Ecto neural progenitor cell (in vitro differentiated cells): ENCODE data around the gene GRM8.
A peak's percentile ranks its signal among the peaks of the same experiment; 100 is the strongest.

Experiments
- DNase-seq: peaks from one replicate; pipeline ENCODE4 v3.0.0-alpha.2; 2018; ENCODE audit warnings: low spot score

The GRM8 gene

DNA sequence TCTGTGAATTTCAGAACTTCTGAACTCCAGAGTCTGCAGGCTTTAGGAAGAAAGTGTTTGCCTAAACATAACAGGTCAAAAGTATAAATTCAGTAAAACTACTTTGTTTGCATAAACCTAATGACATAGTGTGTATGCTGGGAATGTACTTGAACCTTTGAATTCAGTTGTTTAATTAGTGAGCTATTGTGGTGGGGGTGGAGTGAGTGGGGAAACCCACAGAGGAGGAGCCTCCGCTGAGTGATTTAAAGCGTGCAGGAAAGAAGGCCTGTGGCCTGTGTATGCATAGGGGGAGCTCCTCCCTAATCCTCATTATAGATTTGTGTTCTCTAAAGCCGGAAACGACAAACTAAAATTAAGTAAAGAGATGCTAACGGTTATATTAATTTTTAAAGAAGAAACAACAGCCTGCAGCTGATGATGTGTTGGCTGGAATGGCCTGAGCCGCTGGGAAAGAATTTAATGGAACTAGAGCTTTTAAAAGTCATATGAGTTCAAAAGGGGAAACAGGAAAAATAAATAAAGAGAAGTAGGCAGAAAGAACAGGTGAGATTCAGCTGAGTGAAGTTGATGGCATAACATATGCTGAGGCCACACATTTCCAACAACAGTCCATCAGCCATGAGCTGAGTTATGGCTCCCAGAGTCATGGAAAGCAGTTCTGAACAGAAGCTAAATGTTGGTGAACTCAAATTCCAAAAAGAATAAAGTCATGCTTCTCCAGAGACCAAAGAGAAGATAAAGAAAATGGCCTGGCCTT, 595.0 kb downstream of the GRM8 start:
- no peak for DNase-seq

DNA sequence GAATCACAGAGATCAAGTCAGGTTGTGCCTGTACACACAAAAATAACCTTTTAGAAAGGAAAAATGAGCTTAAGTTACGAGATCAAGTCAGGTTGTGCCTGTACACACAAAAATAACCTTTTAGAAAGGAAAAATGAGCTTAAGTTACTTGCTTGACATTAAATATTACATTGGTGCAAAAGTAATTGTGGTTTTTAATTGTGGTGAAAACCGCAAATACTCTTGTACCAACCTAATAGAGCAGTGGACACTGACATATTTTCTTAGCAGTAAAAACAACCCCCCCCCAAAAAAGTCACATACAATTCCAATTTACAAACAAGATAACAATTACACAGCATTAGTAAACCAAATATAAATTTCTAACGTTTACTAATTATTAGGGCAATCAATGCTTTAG, 595.6 kb downstream of the GRM8 start:
- DNase-seq: no peak

DNA sequence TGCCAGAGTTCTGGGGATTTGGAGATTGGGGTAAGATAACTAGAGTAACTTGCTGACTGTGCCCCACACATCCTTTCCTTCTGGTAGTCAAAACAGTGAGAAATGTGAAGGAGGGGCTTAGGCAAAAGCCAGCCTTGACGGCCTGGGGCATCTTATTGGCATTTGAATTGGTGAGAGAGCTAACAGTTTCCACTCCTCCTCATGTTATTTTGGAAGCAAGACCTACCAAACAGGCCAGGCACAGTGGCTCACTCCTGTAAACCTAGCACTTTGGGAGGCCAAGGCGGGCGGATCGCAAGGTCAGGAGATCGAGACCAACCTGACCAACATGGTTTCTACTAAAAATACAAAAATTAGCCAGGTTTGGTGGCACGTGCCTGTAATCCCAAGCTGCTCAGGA, 596.6 kb downstream of the GRM8 start:
- DNase-seq: no peak

DNA sequence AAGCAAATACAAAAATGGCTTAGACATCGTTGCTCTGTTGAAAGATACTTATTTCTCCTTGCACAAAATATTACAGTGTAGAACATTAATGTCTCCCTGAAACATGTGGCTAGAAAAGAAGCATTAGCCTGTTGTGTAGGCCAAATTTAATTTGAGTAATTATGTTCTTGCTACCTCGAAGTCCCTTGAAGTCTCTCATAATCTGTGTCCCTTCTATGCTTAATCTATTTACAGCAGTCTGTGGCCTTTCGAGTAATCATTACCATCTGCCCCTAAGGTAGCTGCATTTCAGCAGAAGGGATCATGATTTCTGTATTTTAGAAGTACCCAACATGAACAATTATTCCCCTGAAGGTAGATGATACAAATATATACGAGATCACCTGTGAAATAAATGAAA, 615.2 kb downstream of the GRM8 start:
- no peak for DNase-seq

DNA sequence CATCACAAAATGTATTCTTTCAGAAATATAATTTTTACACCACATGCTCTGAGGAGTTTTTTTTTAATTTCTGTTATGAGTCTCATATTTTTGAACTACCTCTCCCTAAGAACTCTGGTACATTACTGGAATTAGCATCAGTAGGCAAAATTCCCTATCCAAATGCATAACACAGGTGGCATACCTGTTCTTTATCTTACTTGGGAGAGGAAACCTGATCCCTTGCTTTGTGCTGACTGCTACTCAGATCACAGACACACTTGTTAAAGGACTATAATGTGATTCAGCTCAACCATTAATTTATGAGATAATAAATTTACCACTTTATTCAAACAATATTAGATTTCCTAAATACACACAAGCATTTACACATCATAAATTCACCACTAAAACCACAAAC, 617.2 kb downstream of the GRM8 start:
- no peak for DNase-seq

DNA sequence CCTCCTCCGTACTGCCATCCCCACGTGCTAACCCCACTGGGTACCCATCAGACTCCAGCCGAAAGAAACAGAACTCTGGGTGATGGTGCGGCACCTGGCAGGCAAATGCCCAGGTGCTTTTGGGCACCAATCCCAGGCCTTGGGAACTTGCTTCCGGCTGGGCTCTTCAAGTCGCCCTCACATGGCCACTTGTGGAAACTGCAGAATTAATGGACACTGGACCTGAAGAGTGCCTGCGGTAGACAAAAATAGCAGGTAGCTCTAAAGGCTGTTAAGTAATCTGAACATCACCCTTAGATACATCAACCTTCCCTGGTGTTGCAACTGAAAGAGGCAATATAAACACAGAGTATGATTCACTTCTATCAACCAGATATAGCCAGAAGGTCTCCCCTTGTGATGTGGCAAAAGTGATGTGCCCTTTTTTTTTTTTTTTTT, 644.4 kb downstream of the GRM8 start:
- peak; percentile 49 for DNase-seq

DNA sequence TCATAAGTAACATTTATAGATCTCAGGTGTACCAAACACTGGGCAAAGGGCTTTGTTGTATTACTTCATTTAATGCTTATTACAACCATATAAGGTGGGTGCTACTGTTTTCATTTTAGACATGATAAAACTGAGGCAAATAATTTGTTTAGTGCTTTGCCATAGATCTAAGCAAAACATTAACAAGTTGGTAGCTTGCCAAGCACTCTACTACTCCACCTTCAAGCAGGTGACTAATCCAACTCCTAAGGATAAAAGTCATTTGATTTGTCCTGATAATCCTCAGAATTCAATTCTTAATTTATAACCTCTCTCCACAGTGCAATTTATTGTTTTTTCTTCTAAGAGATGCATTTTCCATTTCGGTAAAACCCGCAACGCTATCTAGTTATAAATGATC, 646.4 kb downstream of the GRM8 start:
- no peak for DNase-seq

DNA sequence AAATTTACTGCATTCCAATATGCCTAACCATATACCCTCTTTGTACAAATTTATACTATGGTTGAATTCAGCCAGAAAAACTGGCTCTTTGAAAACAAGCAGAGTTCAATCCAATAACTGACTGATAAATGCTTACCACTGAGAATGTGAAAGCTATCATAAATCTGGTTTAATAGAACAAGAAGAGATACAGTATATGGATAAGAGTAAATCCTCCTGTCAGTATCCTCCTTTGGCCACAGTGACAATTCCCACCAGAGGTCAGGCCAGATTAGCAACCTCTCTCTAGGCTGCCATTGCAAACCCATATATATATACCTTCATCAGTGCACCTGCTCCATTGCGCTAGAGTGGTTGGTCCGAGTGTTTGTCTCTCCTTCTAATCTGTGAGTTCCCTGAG, 647.2 kb downstream of the GRM8 start:
- DNase-seq: no peak

DNA sequence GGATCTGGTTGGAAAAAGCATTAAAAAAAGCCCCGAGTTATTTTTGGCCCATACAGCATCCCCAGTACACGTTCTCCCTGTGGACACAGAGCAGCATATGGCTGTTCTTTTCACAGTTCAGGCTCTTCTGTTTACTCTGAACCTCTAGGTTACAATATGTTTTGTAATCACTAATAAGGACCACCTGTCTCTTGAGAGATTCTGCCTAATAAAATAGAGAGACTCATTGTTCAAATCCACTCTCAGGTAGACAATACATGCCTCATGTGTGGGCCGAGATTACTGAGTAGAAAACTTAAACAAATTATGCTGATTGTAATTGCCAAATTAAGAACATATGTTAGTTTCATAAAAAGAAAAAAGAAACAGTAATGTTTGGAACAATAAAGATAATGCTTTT, 647.7 kb downstream of the GRM8 start:
- no peak for DNase-seq

DNA sequence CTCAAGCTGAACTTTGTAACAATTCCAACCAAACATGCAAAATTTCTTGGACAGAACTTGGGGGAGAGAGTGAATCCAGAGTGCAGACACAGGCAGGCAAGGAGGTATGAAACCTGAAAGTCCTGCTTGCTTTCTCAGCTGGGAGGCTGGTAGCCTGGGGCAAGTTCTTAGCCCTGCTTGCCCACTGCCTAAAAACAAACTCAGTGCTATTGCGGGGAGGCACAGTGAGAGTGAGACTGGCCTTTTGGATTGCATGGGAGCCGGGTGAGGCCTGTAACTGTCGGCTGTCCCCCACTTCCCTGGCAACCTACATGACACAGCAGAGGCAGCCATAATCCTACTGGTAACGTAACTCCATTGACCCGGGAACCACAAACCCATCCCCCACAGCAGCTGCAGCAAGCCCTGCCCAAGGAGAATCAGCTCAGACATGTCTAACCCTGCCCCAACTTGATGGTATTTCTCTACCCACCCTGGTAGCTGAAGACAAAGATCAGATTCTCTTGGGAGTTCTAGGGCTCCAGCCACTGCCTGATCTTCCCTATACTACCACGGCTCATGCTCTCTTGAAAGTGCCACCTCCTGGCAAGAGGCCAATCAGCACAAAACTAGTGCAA, 663.6 kb downstream of the GRM8 start:
- peak; percentile 42 for DNase-seq

DNA sequence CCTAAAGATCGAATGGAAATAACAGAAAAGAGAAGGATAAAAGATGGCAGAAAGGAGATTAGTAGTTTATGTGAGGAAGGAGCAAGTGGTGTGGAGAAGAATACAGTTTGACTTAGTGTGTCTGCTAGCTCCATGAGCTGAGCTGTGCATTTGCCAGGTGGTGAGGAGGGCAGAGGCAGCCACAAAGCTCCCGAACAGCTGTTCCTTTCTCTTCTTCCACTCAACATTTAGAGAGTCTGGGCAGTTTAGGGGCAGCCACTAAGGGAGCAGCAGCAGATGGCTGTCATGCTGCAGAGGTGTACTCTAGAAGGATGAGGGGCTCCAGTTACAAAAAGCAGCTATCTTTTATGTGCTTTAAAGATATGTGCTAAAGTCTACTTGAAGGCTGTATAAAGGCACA, 674.4 kb downstream of the GRM8 start:
- DNase-seq: no peak

DNA sequence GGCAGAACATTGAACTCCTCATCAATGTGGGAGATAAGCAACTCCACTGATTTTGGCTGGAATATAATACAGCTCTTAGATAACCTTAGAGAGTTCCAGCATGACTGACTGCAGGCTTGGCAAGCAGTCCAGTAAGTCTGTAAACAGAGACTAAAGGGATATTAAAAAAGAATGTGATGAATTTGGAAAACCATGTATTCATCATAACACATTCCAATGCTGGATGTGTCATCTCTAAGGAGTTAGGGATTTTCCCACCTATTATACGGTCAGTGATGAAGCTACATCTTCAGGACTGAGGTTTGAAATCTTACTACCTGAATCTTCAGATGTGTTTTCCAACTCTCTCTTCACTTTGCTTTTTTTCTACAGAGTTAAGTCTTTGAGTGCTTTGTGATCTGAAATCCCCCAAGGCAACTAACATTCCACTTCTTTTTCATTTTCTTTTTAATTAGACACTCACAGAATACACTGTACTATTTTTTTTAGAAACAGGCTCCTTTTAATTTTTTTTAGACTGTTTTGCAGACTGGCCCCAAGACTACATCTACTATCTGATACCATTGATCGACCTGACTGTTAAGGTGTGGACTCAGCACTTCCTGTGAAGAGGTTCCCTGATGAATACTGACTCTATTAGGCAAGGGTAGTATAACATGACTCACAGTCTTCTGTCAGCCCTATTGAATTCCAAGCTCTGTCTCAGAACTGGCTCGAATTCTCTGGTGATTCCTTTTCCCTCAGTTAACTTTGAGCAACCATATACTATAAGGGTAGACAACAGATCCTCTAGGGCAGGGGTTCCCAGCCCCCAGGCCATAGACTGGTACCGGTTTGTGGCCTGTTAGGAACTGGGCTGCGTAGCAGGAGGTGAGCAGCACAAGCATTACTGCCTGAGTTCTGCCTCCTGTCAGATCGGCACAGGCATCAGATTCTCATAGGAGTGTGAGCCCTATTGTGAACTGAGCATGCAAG, 678.2 kb downstream of the GRM8 start:
- DNase-seq: peak; percentile 39

DNA sequence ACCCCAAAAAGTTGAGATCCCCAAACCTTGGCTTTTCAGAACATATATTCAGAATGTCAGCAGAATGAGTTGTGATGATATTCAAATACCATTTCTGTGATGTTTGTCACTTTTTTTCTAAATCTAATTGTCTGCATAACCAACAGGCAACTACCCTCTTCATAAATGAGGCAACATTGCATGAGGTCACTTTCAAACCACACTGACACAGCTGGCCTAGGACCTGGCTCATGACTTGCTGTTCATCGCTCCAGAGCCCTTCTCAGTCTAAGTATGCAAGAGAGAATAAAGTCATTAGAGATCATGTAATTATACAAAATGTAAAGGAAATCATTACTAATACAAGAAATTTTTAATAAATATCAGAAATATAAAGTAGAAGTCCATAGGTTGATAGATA, 681.9 kb downstream of the GRM8 start:
- DNase-seq: no peak

DNA sequence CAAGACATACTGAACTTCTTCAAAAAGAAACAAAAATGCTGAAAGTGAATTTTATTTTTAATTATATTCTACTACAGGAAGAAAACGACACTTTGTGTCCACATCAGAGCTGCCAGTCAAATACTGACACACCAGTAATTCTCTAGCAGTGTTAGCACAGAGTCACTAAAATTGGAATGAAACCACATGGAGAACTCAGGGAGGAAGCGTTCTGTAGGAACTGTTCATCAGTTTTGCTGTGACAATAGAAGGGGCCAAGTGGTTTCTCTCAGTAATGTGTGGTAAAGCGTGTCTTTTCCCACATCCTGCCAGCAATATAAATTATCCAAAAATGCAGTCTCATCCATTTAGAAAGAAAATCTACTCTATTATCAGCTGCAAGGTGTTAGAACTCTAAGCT, 683.3 kb downstream of the GRM8 start:
- DNase-seq: no peak

DNA sequence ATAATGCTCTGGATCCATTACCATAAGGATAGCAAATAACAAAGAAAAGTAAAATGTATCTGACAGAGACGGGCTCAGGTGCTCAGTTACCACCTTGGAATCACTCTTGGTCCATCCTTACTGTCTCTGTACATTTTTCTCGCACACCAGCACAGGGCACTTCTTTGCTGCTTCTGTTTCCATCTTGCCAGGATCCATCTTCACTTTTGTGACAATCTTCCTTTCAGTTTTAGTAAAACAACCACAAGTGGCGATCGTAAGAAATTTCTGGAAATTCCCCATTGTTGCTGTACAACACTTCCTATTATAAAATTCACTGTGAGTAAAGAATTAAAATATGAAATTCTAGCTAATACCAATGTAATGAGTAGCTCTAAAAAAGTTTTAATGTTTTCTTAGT, 695.5 kb downstream of the GRM8 start:
- no peak for DNase-seq

DNA sequence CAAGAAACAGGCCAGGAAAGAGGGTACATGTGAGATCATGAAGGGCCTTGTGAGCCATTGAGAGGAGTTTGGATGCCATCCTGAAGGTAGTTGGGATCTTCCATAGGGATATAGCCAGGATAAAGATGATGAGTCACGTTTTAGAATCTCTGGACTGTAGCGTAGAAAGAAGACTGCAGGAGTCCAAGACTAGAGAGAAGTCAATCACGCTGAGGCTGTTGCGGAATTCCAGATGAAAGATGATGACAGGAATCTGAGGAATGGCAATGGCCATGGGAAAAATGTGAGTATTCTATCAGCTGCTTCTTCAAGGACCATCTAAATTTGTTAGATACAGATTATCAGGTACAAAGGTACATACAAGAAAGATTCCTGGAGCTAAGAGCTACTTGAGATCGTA, 711.3 kb downstream of the GRM8 start:
- no peak for DNase-seq

DNA sequence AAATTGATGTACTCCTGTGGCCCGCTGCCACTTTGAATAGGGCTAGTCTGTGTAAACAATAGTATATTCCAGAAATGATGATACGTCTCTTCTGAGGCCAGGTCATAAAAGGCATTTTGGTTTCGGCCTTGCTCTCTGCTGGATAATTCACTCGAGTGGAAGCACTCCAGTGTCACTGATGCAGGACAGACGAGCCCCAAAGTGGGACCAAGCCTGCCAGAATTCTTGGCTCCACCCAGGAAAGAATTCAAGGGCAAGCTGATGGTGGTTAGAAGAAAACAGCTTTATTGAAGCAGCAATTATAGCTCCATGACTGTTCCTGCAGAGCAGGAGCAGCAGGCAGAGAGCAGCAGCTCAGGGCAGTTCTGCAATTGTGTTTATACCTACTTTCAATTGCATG, 717.6 kb downstream of the GRM8 start:
- no peak for DNase-seq

DNA sequence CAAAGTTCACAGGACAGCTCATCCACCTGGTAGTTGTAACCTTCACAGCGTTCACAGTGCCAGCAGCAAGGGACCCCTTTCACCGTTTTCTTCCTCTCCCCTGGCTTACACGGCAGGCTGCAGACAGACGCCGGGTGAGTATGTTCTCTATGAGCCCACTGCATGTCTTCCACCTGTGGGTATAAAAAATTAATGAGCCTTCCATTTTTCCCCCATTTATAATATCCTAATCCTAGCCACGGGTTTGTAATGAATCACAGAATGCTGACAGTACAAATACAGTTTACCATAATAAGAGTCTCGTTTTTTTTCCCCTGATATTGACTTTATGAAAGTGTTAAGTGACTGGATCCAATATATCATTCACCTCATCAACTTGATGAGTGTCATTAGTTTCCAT, 719.0 kb downstream of the GRM8 start:
- DNase-seq: no peak

DNA sequence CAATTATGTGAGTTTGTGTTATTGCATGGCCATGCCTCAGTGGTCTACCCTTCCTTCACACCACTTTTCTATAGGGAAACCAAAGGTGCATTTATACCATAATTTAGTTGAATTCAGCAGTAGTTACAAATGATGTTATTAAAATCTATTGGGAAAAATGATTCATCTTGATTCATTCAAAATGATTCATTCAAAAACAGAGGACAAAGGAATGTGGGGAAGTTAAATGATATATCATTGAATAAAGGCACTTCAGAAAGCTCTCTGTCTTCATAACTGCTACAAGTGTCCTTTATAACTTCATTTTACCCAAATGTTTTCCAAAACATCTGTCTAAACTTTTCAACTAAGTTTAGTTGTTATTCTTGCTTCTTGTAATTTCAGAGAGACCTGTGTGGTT, 722.9 kb downstream of the GRM8 start:
- no peak for DNase-seq

DNA sequence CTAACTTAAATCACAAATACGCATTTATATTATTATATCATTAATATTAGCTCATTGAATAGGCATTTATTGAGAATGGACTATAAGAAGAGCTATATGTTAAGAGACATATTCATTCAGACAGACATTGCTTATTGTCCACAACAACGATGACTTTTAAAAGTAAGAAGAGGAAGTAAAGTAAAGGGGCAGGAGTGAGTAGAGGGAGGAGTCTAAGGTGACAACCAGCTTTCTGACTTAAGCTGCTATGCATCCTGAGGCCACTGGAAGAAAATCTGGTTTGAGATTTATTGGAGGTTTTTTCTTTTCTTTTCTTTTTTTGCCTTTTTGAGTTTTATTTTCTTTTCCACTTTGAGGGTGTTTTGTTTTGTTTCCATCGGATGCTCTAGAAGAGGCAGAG, 723.5 kb downstream of the GRM8 start:
- DNase-seq: no peak

DNA sequence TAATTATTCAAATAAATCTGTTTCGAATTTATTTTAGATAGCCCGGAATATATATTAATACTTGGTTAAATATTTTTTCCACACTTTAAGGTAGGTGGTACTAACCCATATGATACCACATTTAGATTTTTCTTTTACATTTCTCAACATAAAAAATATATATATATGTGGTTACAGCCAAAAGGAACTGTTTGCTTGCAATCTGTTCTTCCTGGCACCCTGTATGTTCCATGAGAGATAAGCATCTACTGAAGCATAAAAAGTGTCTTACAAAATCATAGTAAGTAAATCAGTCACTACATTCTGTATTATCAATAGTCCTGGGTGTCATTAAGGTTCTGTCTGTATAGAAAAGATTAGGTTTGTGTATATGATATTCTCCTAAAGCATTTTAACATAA, 726.8 kb downstream of the GRM8 start:
- DNase-seq: no peak

DNA sequence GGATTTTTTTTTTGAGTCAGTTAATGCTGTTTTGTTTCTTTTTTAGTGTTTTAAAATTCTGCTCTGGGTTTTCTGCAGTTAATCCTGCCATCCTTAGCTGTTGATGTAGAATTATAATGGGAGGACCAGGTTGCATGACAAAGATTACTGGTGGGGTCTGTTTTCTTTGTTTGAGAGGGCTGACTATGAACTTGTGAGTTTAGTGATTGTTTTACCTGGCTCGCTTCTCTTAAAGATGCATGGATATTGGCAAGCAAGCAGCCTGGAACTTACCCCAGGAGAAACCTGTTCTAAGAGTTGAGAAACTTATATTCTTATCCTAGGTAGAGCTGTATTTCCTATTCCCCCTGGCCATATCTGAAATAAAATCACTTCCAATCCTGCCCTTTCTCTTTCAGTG, 727.8 kb downstream of the GRM8 start:
- DNase-seq: no peak

DNA sequence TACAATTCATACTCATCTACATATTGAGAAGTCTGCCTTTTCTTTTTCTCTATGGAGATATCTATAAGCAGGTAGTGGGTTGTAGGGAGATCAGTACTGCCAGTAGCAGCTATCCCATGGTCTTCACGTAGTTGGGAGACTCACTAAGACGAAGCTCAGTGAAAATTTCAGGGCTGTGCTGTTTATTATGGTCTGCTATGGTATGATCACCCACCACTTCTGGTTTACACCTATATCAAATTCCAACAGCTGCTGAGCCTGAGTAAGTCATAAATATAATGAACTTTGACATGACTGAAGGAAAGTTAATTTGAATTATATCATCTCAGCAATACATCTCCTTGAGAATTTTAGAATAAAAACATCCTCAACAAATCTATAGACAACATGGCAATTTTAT, 741.7 kb downstream of the GRM8 start:
- DNase-seq: no peak
